BJ (cell line): ENCODE measurements around the gene DPP10. TPM values are rescaled to one million over a fixed set of nuclear protein-coding genes. Genes with fewer than 3 reads are reported as not detected.

Experiments used
- CTCF ChIA-PET: fragments of 350-600 bp; formaldehyde crosslinking; extraction: SDS; loops from one replicate; lab custom pipeline; 2021; ENCODE audit warnings: antibody characterized with exemption, inconsistent platforms; lab: Yijun Ruan, JAX
- POLR2A ChIA-PET: fragments of 300-600 bp; sonication (Branson Sonifier 250); formaldehyde crosslinking; extraction: SDS; loops from one replicate; lab custom pipeline; 2021; ENCODE audit warnings: antibody characterized with exemption; lab: Charles Lee
- DNase-seq: peaks from one replicate; pipeline ENCODE4 v3.0.0-alpha.2; 2011; ENCODE audit warnings: low read depth
- H3K27me3 ChIP-seq: 2 replicates; pipeline ENCODE4 v1.6.0; 2011; ENCODE audit warnings: low read length; ENCODE audit not compliant: control insufficient read depth, insufficient read depth
- H3K36me3 ChIP-seq: 2 replicates; pipeline ENCODE4 v1.5.1; 2011; ENCODE audit warnings: low read length; ENCODE audit not compliant: control insufficient read depth, insufficient read depth
- H3K4me3 ChIP-seq: 2 replicates; pipeline ENCODE4 v1.5.1; 2011; ENCODE audit warnings: low read depth, mild to moderate bottlenecking, control low read depth, low read length
- CTCF ChIP-seq: IDR thresholded peaks from 2 replicates; pipeline ENCODE4 v1.5.1; 2011; ENCODE audit warnings: low read depth, mild to moderate bottlenecking, control low read depth, inconsistent platforms, low read length, moderate library complexity; ENCODE audit not compliant: insufficient read depth
- polyA plus RNA-seq: library from polyadenylated mRNA; depleted of rRNA; stranded (reverse); fragments of >200 nt; gene quantifications from 2 replicates; pipeline ENCODE4 v1.2.3, GENCODE V29; 2011

The DPP10 gene
- polyA plus RNA-seq, 1 experiment: not detected

- no peak for DNase-seq
- ChIA-PET POLR2A (no interaction called here), CTCF (no interaction called here)
Measured at GRCh38 chr2:114709936-114710850, 267.8 kb downstream of the DPP10 start.

GRCh38 chr2:114714313-114714712, 271.9 kb downstream of the DPP10 start:
- POLR2A ChIA-PET: no interaction called here
- H3K4me3 ChIP-seq: no peak overlapping the region
- no peaks in the 10 kb centered on the region for H3K36me3 ChIP-seq
- CTCF ChIA-PET: no interaction called here
- no peaks in the 10 kb centered on the region for H3K27me3 ChIP-seq
- no peak for TF ChIP-seq CTCF
- no peak for DNase-seq

More at GRCh38 chr2:114709936-114710850, 267.8 kb downstream of the DPP10 start:
- no peak overlapping the region for H3K4me3 ChIP-seq
- no peaks in the 10 kb centered on the region for H3K27me3 ChIP-seq
- no peak for TF ChIP-seq CTCF
- H3K36me3 ChIP-seq: no peaks in the 10 kb centered on the region

GRCh38 chr2:114717049-114717448, 274.6 kb downstream of the DPP10 start:
- ChIA-PET CTCF (no interaction called here), POLR2A (no interaction called here)
- no peaks in the 10 kb centered on the region for H3K27me3 ChIP-seq
- DNase-seq: no peak
- H3K36me3 ChIP-seq: no peaks in the 10 kb centered on the region
- no peak overlapping the region for H3K4me3 ChIP-seq
- TF ChIP-seq CTCF: no peak

- no peaks in the 10 kb centered on the region for H3K27me3 ChIP-seq
- TF ChIP-seq CTCF: no peak
- no peaks in the 10 kb centered on the region for H3K36me3 ChIP-seq
- no peak for DNase-seq
- POLR2A ChIA-PET: no interaction called here
- CTCF ChIA-PET: interaction anchor here (0.6 kb wide), 1 partner anchor 21 kb away, joined by 3 read pairs; no protein-coding TSS in a partner anchor
- no peak overlapping the region for H3K4me3 ChIP-seq
Measured at GRCh38 chr2:114724454-114724853, 282.0 kb downstream of the DPP10 start.

GRCh38 chr2:114727012-114727411, 284.6 kb downstream of the DPP10 start:
- ChIA-PET POLR2A (no interaction called here), CTCF (no interaction called here)
- Histone ChIP-seq H3K27me3 (no peaks in the 10 kb centered on the region), H3K36me3 (no peaks in the 10 kb centered on the region), H3K4me3 (no peak overlapping the region)
- no peak for TF ChIP-seq CTCF
- DNase-seq: no peak
